Hepatocyte (in vitro differentiated cells): Measurements from ENCODE around the gene PALD1.

Source experiments
- CTCF ChIP-seq: fragments of 200-600 bp; sonication (generic); IDR thresholded peaks from 2 replicates; pipeline ENCODE4 v1.5.1; 2016; ENCODE audit warnings: antibody characterized with exemption, mild to moderate bottlenecking; ENCODE audit not compliant: poor library complexity
- EZH2 ChIP-seq: fragments of 200-600 bp; sonication (generic); IDR thresholded peaks from 2 replicates; pipeline ENCODE4 v1.6.1; 2016; ENCODE audit warnings: antibody characterized with exemption, mild to moderate bottlenecking, borderline replicate concordance
- EZH2phosphoT487 ChIP-seq: fragments of 200-600 bp; sonication (generic); IDR thresholded peaks from one replicate; pipeline ENCODE4 v1.6.1; 2018; ENCODE audit warnings: antibody characterized with exemption, mild to moderate bottlenecking, low read depth, moderate library complexity; ENCODE audit not compliant: unreplicated experiment, severe bottlenecking

- no peak for TF ChIP-seq CTCF
- no peak for TF ChIP-seq EZH2
- no peak for TF ChIP-seq EZH2phosphoT487
These were observed 109.7 kb downstream of the PALD1 start for GRCh38 chr10:70588255-70588654.
